A549 (cell line): Measurements from ENCODE around the gene RTL1. TPM values are rescaled to one million over a fixed set of nuclear protein-coding genes. Genes with fewer than 3 reads are reported as not detected.

Experiments
- ATAC-seq, 2 experiments: fragments of 200-7000 bp in 1 of 2; fragments of >200 bp in 1 of 2; cut with Nextera tagmentation in 1 of 2; cut with Tn5 transposase in 1 of 2; 3 replicates each; pipeline versions ENCODE4 v1.8.0 to v1.9.1; 2018 to 2020; ENCODE audit warnings: mild to moderate bottlenecking in 1 of 2, moderate library complexity in 1 of 2
- CTCF ChIA-PET: fragments of 300-600 bp; sonication (Branson Sonifier 250); formaldehyde crosslinking; extraction: SDS; loops from one replicate; lab custom pipeline; 2021; ENCODE audit warnings: antibody characterized with exemption, inconsistent platforms; lab: Yijun Ruan, JAX
- POLR2A ChIA-PET: fragments of 350-600 bp; formaldehyde crosslinking; extraction: SDS; loops from one replicate; lab custom pipeline; 2021; ENCODE audit warnings: antibody characterized with exemption, inconsistent platforms; lab: Yijun Ruan, JAX
- DNase-seq, 2 experiments: peaks; one replicate each; pipeline versions ENCODE4 v3.0.0 to v3.0.0-alpha.2; 2011 to 2016; ENCODE audit warnings: low read depth in 1 of 2, low spot score in 1 of 2
- FAIRE-seq: peaks from 2 replicates; lab custom pipeline; 2011; peaks lifted over from hg19 to GRCh38; lab: Jason Lieb, UNC
- H3K27ac ChIP-seq, 2 experiments: fragments of >200 bp; sonication (Bioruptor Twin); formaldehyde crosslinking; 3 replicates each; pipeline ENCODE4 v1.5.1; 2016 to 2017
- H3K4me1 ChIP-seq: fragments of >200 bp; sonication (Bioruptor Twin); formaldehyde crosslinking; 3 replicates; pipeline ENCODE4 v1.6.1; 2016
- H3K4me2 ChIP-seq: fragments of >200 bp; sonication (Bioruptor Twin); formaldehyde crosslinking; 3 replicates; pipeline ENCODE4 v1.6.1; 2016
- H3K4me3 ChIP-seq: fragments of >200 bp; sonication (Bioruptor Twin); formaldehyde crosslinking; 3 replicates; pipeline ENCODE4 v1.5.1; 2016
- H3K9me3 ChIP-seq: fragments of >200 bp; sonication (Bioruptor Twin); formaldehyde crosslinking; 3 replicates; pipeline ENCODE4 v1.6.1; 2016
- CHD2 ChIP-seq: fragments of 150-350 bp; IDR thresholded peaks from 2 replicates; pipeline ENCODE4 v1.6.1; 2014; ENCODE audit warnings: low read length; ENCODE audit not compliant: partially characterized antibody
- EHMT2 ChIP-seq: fragments of 200-600 bp; sonication (generic); IDR thresholded peaks from 2 replicates; pipeline ENCODE4 v1.6.1; 2016; ENCODE audit warnings: antibody characterized with exemption, low read depth, mild to moderate bottlenecking, moderate library complexity
- FOXS1 ChIP-seq: fragments of 250-450 bp; sonication (Bioruptor Pico); IDR thresholded peaks from 2 replicates; pipeline ENCODE4 v1.5.0; 2020; ENCODE audit warnings: mild to moderate bottlenecking, moderate library complexity
- HOXA7 ChIP-seq: fragments of 250-450 bp; sonication (Bioruptor Pico); IDR thresholded peaks from 2 replicates; pipeline ENCODE4 v1.5.0; 2020; ENCODE audit warnings: mild to moderate bottlenecking, moderate library complexity
- HOXB5 ChIP-seq: fragments of 250-450 bp; sonication (Bioruptor Pico); IDR thresholded peaks from 2 replicates; pipeline ENCODE4 v1.5.0; 2020; ENCODE audit warnings: mild to moderate bottlenecking, moderate library complexity
- JUN ChIP-seq, 2 experiments: fragments of >200 bp; sonication (Bioruptor Twin); formaldehyde crosslinking; IDR thresholded peaks; 2 replicates in 1 of 2; 3 replicates in 1 of 2; pipeline ENCODE4 v1.6.1; 2016 to 2017
- KDM5A ChIP-seq: fragments of 200-600 bp; sonication (generic); IDR thresholded peaks from 2 replicates; pipeline ENCODE4 v1.6.1; 2016; ENCODE audit warnings: antibody characterized with exemption, mild to moderate bottlenecking
- MYC ChIP-seq: IDR thresholded peaks from 2 replicates; pipeline ENCODE4 v1.6.1; 2012; ENCODE audit warnings: mild to moderate bottlenecking, inconsistent platforms, low read length, improper control_type of control experiment, borderline replicate concordance
- NPAS2 ChIP-seq: fragments of 250-450 bp; sonication (Bioruptor Pico); IDR thresholded peaks from 2 replicates; pipeline ENCODE4 v1.8.0; 2022; ENCODE audit warnings: mild to moderate bottlenecking, moderate library complexity, borderline replicate concordance
- POLR2A ChIP-seq: IDR thresholded peaks from 2 replicates; pipeline ENCODE4 v1.6.1; 2012; ENCODE audit warnings: mild to moderate bottlenecking, low read length
- RAD21 ChIP-seq, 2 experiments: fragments of >200 bp in 1 of 2; sonication (Bioruptor Twin) in 1 of 2; formaldehyde crosslinking in 1 of 2; IDR thresholded peaks in 1 of 2; conservative IDR thresholded peaks in 1 of 2; 2 replicates in 1 of 2; 3 replicates in 1 of 2; pipeline ENCODE4 v1.6.1; 2012 to 2018; ENCODE audit warnings: inconsistent platforms in 1 of 2
- RFX5 ChIP-seq: fragments of 450-650 bp; IDR thresholded peaks from 2 replicates; pipeline ENCODE4 v1.7.1; 2014; ENCODE audit warnings: antibody characterized with exemption, mild to moderate bottlenecking, moderate library complexity
- SMC3 ChIP-seq: fragments of >200 bp; sonication (Bioruptor Twin); formaldehyde crosslinking; IDR thresholded peaks from 3 replicates; pipeline ENCODE4 v1.6.1; 2018; ENCODE audit warnings: inconsistent platforms
- SREBF2 ChIP-seq: fragments of 450-650 bp; IDR thresholded peaks from 2 replicates; pipeline ENCODE4 v1.6.1; 2014; ENCODE audit warnings: mild to moderate bottlenecking, moderate library complexity
- TFCP2L1 ChIP-seq: fragments of 250-450 bp; sonication (Bioruptor Pico); IDR thresholded peaks from 2 replicates; pipeline ENCODE4 v1.5.0; 2021; ENCODE audit warnings: mild to moderate bottlenecking
- ZC3H11A ChIP-seq: fragments of 450-650 bp; IDR thresholded peaks from 2 replicates; pipeline ENCODE4 v1.6.1; 2014; ENCODE audit warnings: antibody characterized with exemption, mild to moderate bottlenecking
- ZFP36 ChIP-seq: fragments of 450-650 bp; IDR thresholded peaks from 2 replicates; pipeline ENCODE4 v1.6.1; 2014; ENCODE audit warnings: borderline replicate concordance; ENCODE audit not compliant: partially characterized antibody
- ZSCAN20 ChIP-seq: fragments of 250-450 bp; sonication (Bioruptor Pico); IDR thresholded peaks from 2 replicates; pipeline ENCODE4 v1.8.0; 2022; ENCODE audit warnings: mild to moderate bottlenecking, moderate library complexity
- WGBS: methylation state at CpG from one replicate; pipeline ENCODE4 v1.1.6; 2017; ENCODE audit errors: missing lambda C conversion rate; 5-methylcytosine and 5-hydroxymethylcytosine counted together
- polyA plus RNA-seq, 4 experiments: library from polyadenylated mRNA; depleted of rRNA in 3 of 4; stranded (reverse); fragments of >200 nt; fragmentation: RNase III in 1 of 4; extraction: RNeasy Plus Mini Kit Qiagen cat#74134 plus additional on column Dnase treatment in 1 of 4; gene quantifications; 2 replicates in 3 of 4; 3 replicates in 1 of 4; pipeline ENCODE4 v1.2.3, GENCODE V29; 2011 to 2017
- TF ChIP-seq, protein P1 (sequence below): fragments of >200 bp; sonication (Bioruptor Twin); formaldehyde crosslinking; IDR thresholded peaks from 3 replicates; pipeline ENCODE4 v1.5.1; 2016
- TF ChIP-seq, protein P2 (sequence below): fragments of >200 bp; sonication (Bioruptor Twin); formaldehyde crosslinking; IDR thresholded peaks from 3 replicates; pipeline ENCODE4 v1.6.1; 2016

RTL1 gene
- polyA plus RNA-seq, 2 of the 4 experiments (the other 2 are of a cell fraction): 0.01 TPM; not detected in 1

DNA sequence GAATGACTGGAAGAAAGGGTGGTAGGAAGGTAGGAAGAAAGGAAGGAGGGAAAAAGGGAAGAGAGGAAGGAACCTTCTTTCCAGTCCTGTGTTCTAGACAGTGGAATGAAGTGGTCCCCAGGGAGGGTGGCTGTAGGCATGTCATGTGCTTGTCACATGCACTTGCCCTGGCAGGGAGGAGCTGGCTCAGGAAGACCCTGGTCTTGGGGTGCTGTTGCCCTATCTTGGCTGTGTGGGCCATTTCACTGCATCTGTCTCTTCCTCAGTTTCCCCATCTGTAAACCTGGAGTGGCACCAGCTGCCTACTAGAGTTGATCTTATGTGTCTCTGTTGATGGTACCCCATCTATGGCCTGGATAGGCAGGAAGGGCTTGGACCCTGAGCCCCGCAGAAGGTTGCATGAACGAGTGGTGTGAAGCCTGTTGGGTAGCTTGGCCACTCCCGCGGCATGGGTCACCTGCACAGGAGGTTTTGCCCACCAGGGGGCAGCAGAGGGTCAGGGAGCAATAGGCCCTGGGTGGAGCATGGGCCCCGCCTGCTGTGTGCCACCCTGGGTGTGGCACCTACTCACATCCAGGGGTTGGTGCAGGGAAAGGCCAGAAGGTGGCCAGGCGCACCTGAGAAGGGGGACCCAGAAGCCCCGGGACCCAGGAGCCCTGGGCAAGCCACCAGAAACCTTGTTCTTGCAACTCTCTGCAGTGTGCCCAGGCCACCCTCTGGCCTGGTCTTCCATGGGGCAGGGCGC, 52.5 kb downstream of the RTL1 start:
- FAIRE-seq: no peak
- DNase-seq: peak; percentile 69 to 71
- Histone ChIP-seq H3K4me2 (0 out of 3 replicates have a peak overlapping the region, but pooled peaks have one; percentile 23), H3K4me1 (peaks cover 7% of the 10 kb centered on the region; the same call in 1 of the 3 replicates), H3K4me3 (no peak overlapping the region), H3K9me3 (no peaks in the 10 kb centered on the region), H3K27ac (peak overlapping the region in 1 of 2 experiments; percentile 65; a peak in 3 of 6 replicates)
- ChIA-PET CTCF (interaction anchor here (0.6 to 4.4 kb wide), 27 partner anchors 9 to 933 kb away, joined by 3 to 30 read pairs (median 4); no protein-coding TSS in a partner anchor), POLR2A (no interaction called here)
- WGBS: 32% methylated on average over 5 of the region's 8 CpGs
- no peak for TF ChIP-seq CHD2
- TF ChIP-seq RAD21 (conservative IDR thresholded peaks at IDR 0.05 in 1 of 2, IDR thresholded peaks at IDR 0.05 in 1 of 2): peak; percentile 90 to 91
- peak; percentile 93 for TF ChIP-seq SMC3
- TF ChIP-seq, protein P1, sequence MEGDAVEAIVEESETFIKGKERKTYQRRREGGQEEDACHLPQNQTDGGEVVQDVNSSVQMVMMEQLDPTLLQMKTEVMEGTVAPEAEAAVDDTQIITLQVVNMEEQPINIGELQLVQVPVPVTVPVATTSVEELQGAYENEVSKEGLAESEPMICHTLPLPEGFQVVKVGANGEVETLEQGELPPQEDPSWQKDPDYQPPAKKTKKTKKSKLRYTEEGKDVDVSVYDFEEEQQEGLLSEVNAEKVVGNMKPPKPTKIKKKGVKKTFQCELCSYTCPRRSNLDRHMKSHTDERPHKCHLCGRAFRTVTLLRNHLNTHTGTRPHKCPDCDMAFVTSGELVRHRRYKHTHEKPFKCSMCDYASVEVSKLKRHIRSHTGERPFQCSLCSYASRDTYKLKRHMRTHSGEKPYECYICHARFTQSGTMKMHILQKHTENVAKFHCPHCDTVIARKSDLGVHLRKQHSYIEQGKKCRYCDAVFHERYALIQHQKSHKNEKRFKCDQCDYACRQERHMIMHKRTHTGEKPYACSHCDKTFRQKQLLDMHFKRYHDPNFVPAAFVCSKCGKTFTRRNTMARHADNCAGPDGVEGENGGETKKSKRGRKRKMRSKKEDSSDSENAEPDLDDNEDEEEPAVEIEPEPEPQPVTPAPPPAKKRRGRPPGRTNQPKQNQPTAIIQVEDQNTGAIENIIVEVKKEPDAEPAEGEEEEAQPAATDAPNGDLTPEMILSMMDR: peak; percentile 79
- TF ChIP-seq EHMT2: no peak
- peak; percentile 86 to 98 for ATAC-seq

DNA sequence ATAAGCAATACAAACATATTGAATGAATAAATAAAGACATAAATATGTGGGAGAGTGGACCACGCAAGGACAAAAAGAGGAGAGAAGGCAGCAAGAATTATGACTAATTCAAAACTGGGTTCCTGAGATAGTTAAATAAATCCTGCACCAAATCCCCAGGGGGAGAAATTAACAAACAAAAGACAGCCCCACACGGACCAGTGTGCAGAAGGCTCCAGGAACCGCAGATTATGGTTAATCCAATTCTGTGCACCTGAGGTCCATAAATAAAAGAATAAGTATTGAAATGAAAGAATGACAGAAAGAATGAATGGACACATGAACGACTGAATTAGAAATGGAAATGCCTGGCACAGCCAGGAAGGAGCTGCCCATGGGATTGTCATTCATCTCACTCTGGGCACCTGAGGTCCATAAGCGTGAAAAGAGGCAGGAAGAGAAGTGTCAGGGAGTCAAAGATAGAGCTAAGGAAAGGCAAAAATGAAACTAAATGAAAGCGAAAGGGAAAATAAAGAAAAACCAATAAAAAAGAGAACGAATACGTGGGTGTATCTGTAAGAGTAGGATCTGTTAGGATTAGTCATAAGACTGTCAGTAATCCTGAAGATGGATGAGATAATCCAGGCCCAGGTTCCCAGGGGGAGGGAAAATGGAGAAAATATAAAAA, 54.3 kb downstream of the RTL1 start:
- DNase-seq (no peak), FAIRE-seq (no peak), ATAC-seq (no peak)
- no peak for TF ChIP-seq ZFP36
- TF ChIP-seq JUN (IDR thresholded peaks at IDR 0.05): no peak
- TF ChIP-seq POLR2A: no peak
- TF ChIP-seq ZC3H11A: no peak
- no peak for TF ChIP-seq ZSCAN20 (CRISPR knock-in tag)
- TF ChIP-seq CHD2: no peak
- no peak for TF ChIP-seq SREBF2
- TF ChIP-seq HOXA7 (CRISPR knock-in tag): no peak
- TF ChIP-seq MYC: no peak
- no peak for TF ChIP-seq HOXB5 (CRISPR knock-in tag)
- no peak for TF ChIP-seq NPAS2 (CRISPR knock-in tag)
- no peak for TF ChIP-seq RFX5
- TF ChIP-seq KDM5A: no peak
- TF ChIP-seq FOXS1: no peak
- TF ChIP-seq TFCP2L1 (CRISPR knock-in tag): no peak
- TF ChIP-seq, protein P2, sequence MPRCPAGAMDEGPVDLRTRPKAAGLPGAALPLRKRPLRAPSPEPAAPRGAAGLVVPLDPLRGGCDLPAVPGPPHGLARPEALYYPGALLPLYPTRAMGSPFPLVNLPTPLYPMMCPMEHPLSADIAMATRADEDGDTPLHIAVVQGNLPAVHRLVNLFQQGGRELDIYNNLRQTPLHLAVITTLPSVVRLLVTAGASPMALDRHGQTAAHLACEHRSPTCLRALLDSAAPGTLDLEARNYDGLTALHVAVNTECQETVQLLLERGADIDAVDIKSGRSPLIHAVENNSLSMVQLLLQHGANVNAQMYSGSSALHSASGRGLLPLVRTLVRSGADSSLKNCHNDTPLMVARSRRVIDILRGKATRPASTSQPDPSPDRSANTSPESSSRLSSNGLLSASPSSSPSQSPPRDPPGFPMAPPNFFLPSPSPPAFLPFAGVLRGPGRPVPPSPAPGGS: no peak
- no peak overlapping the region for H3K4me2 ChIP-seq
- no peak overlapping the region for H3K4me3 ChIP-seq
- H3K4me1 ChIP-seq: peaks cover 7% of the 10 kb centered on the region; the same call in 1 of the 3 replicates
- WGBS: 53% methylated on average over 8 of the region's 8 CpGs
- H3K9me3 ChIP-seq: no peaks in the 10 kb centered on the region
- ChIA-PET CTCF (interaction anchor here (0.7 kb wide), 3 partner anchors 9 to 729 kb away, joined by 3 read pairs; no protein-coding TSS in a partner anchor), POLR2A (no interaction called here)
- H3K27ac ChIP-seq: no peak overlapping the region
